ENCODE data around the gene BCL7C.
"Not testable (repeated sequence)": the region's sequence is repeated elsewhere in the genome, so short reads cannot be mapped to it uniquely, and the experiment has no call there.

BCL7C gene

GRCh38 chr16:30860729-30861128, 33.1 kb downstream of the BCL7C start:
- DNase-seq: not testable (repeated sequence)

GRCh38 chr16:30858829-30859423, 35.0 kb downstream of the BCL7C start:
- no peak for DNase-seq

- DNase-seq: no peak
Observed at GRCh38 chr16:30858111-30858495, 35.8 kb downstream of the BCL7C start.

- DNase-seq: no peak
Observed at GRCh38 chr16:30853758-30854157, 40.1 kb downstream of the BCL7C start.

- DNase-seq: no peak
Observed at GRCh38 chr16:30850246-30850645, 43.6 kb downstream of the BCL7C start.

DNA sequence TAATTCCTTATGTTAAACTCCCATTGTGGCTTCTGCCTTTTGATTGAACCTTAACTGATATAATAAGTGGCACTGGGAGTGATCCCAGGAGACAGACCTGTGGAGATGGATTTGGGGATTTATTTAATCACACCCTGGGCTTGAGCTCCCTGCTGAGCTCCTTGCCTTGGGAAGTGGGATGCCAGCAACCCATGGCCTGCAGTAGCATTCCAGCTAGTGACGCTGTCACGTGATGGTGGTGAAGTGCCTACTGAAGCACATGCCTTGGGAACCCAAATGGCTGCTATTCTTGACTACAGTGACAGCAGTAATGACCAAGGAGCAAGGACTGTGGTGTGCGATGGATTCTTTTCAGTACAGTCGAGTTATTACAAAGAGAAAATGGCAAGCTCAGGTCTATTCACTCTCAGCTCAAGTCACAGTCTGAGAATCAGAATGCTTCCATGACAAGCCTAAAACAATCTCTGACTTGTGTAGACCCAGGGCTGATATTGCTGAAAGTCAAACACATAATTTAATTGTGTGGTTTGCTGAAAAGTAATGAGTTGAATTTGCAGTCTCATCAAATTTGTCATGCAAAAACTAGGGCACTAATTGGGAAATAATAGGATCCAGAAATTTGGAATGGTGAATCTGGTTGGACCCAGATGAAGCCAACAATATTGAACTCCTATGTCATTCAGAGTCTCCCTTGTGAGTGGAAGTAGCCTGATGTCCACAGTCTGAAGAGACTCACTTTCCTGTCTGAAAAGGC, 47.1 kb downstream of the BCL7C start:
- DNase-seq: no peak

DNA sequence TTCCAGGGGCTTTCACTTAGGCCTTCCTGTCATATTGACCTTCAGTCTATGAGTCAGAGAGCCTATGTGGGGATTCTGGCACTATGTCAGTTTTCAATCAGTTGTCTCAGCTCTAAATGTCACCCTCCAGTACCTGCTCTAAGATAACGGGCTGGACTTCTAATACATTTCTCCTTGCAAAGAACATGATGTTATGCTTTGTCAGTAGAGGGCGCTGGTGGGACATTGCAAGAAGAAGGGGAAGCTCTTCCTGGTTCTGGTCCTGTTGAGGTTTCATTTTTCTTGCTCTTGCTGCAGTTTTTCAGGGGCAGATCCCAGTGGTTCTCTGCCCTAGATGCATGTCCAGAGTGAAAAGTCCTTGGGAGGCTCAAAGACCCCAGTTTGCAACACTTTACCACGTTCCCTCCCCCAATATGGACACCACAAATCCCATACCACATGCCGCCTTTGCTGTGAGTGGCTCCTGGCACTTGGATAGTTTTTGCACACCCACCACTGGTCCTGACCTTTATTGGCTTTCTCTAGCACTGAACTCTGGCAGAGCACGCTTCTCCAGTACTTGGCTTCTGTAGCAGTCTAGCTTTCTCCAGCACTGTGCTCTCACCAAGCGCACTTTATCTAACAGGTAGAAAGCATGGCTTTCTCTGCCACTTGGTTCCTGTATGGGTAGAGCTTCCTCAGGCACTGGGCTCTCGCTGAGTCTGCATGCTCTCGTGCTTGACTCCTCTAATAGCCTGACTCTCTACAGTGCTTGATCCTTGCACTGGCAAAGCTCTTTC, 49.0 kb downstream of the BCL7C start:
- DNase-seq: peak; percentile 57

GRCh38 chr16:30844346-30844670, 49.6 kb downstream of the BCL7C start:
- no peak for DNase-seq

DNA sequence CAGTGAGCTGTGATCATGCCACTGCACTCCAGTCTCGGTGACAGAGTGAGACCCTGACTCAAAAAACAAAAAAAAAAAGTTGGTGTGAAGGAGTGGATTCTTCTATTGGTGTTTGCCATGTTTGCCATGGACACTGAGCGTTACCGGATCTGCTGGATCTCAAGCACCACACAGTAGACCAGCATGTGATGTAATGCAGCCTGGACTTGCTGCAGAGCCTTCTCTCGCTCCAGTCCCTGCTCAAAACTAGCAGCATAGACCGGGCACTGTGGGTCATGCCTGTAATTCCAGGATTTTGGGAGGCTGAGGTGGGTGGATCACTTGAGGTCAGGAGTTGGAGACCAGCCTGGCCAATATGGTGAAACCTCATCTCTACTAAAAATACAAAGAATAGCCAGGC, 50.4 kb downstream of the BCL7C start:
- DNase-seq: no peak

DNA sequence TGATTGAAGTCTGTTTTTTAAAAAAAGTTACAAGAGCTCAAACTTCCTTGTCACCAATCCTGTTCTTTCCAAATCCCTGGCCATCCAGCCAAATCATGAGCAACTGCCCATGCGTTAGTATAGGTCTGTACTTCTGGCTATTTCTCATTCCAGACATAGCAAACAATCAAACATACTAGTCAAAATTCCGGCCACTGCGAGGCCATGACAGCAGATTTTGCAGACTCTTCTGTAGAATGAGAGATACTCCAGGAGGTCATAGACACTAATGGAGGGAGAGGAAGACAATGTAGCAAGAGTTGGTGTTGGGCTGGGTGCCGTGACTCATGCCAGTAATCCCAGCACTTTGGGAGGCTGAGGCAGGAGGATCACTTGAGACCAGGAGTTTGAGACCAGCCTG, 50.9 kb downstream of the BCL7C start:
- no peak for DNase-seq

- no peak for DNase-seq
Observed at GRCh38 chr16:30841332-30841731, 52.5 kb downstream of the BCL7C start.

GRCh38 chr16:30840611-30841010, 53.3 kb downstream of the BCL7C start:
- no peak for DNase-seq

DNA sequence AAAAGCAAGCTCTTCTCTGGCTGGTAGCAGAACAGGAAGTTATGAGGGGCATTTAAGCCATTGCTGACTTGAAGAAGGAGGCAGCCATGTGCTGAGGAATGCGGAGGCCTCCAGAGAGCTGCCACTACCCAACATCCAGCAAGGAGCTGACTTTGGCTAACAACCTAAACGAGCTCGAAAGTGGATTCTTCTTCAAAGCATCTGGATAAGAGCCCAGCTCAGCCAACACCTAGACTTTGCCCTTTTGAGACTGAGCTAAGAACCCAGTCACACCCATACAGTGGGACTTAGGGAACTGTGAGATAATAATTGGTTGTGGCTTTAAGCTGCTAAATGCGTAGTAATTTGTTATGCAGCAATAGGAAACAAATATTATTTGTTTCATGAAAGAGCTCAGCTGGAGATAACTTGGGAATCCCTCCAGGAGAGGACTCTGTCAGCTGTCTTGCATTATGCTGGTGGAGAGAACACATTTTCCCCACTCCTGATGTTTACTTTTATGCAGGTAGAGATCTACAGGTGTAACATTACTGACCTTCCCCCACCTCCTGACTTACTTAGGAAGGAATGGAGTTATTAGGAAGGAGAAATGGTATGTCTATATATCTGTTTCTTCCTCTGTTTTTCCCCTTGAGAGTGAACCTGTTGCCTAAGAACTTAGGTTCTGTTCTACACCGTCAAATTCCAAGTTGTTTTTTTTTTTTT, 54.2 kb downstream of the BCL7C start:
- DNase-seq: no peak

DNA sequence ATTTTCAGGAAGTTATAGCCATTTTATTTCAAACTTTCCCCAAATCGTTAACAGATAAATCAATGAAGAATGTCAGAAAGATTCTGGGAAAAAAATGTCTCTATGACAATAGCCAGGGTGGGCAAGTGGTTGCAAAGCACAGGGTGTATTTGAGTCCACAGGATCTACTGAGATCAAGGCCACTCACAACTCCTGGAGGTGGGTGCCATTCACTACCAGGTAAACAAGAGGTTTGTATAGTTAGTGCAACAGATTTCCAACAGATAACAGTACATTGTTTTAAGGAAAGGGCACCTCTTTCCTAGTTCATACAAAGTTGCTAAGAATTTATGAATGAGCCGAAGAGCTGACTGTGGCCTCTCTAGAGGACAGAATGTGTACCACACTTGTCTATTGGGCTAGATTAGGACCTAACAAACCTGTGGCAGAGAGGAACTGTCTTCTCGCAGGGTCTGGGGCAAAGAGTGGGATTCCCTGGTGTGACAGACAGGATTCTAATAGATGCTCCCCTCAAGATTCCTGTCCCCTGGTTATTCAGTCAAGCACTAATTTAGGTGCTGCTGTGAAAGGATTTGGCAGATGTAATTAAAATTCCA, 54.9 kb downstream of the BCL7C start:
- DNase-seq: no peak

DNA sequence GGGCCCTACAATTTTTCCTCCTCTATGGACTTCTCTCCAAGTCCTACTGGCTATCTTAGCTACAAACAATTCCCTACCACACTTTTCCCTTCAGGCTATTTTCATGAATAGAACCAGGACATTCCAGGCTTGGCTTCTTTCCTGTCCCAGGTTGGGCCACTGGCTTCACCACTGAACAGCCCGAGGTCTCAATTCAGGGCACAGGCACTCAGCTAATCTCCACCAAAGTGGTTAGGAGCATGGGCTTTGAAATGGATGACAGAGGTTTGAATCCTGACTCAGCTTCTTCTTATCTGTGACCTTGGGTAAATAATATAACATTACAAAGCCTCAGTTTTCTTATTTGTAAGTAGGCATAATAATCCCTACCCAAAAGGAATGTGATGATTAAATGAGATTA, 56.0 kb downstream of the BCL7C start:
- DNase-seq: no peak

Measured in NCI-H2107 (cell line).